Measurements from ENCODE around the gene YWHAE. TPM values are rescaled to one million over a fixed set of nuclear protein-coding genes. Genes with fewer than 3 reads are reported as not detected.

YWHAE gene
- total and polyA plus RNA-seq, 2 of the 4 experiments (the other 2 are of a cell fraction), result 358 to 774 TPM

DNA sequence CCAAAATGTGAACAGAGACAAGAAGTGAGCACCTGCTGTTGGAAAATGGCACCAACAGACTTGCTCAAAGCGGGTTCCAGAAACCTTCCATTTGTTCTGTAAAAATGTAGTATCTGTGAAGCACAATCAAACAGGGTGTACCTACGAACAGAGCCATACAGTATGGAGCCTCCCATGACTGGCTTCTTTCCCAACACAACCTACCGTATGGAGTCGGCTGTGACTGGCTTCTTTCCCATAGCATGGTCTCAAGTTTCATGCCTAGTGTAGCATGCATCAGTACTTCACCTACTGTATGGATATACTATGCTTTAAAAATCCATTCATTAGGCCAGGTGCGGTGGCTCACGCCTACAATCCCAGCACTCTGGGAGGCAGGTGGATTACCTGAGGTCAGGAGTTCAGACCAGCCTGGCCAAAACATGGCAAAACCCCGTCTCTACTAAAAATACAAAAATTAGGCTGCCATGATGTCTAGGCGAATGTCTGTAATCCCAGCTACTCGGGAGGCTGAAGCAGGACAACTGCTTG lies 26.2 kb downstream of the YWHAE start (continued):
- TF ChIP-seq, protein P1, sequence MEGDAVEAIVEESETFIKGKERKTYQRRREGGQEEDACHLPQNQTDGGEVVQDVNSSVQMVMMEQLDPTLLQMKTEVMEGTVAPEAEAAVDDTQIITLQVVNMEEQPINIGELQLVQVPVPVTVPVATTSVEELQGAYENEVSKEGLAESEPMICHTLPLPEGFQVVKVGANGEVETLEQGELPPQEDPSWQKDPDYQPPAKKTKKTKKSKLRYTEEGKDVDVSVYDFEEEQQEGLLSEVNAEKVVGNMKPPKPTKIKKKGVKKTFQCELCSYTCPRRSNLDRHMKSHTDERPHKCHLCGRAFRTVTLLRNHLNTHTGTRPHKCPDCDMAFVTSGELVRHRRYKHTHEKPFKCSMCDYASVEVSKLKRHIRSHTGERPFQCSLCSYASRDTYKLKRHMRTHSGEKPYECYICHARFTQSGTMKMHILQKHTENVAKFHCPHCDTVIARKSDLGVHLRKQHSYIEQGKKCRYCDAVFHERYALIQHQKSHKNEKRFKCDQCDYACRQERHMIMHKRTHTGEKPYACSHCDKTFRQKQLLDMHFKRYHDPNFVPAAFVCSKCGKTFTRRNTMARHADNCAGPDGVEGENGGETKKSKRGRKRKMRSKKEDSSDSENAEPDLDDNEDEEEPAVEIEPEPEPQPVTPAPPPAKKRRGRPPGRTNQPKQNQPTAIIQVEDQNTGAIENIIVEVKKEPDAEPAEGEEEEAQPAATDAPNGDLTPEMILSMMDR (conservative IDR thresholded peaks at IDR 0.05; ENCODE audit: low read depth, low read length), result no peak
- no peak for TF ChIP-seq RAD21 (IDR thresholded peaks at IDR 0.05; ENCODE audit: low read length)

DNA sequence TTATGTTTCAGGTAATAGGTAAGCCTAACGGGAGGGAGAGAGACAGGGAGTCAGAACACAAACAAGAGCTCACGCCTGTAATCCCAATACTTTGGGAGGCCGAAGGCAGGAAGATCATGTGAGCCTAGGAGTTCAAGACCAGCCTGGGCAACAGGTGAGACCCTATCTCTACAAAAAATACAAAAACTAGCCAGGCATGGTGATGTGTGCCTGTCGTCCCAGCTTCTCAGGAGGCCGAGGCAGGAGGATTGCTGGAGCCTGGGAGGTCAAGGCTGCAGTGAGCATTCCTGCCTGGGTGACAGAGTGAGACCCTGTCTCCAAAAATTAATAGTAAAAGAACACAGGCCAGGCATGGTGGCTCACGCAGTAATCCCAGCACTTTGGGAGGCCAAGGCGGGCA lies 27.4 kb downstream of the YWHAE start:
- Histone ChIP-seq H2BK120ac (ENCODE audit: low read depth, low read length) (no peak overlapping the region), H3K36me3 (ENCODE audit: control insufficient read depth, insufficient read depth, low read length) (peaks cover 14% of the 10 kb centered on the region), H2AFZ (replicated peaks; ENCODE audit: low read length, poor library complexity) (no peak overlapping the region), H3K4me2 (ENCODE audit: low read depth, low read length) (no peak overlapping the region), H4K91ac (ENCODE audit: insufficient read depth, low read depth, low read length) (no peak overlapping the region), H2BK20ac (ENCODE audit: low read depth, low read length) (no peak overlapping the region), H2AK9ac (replicated peaks; ENCODE audit: low read depth, low read length, poor library complexity) (no peak overlapping the region), H2BK5ac (ENCODE audit: low read depth, low read length, poor library complexity, severe bottlenecking) (no peak overlapping the region), H3K9ac (ENCODE audit: low read depth, low read length) (no peak overlapping the region), H2BK15ac (ENCODE audit: low read depth, low read length) (no peak overlapping the region), H3K79me1 (ENCODE audit: low read depth in 1 of 2, low read length in 2 of 2) (peaks cover 0 to 64% of the 10 kb centered on the region in 2 experiments; a peak in 2 of 4 replicates), H3K18ac (ENCODE audit: low read depth, low read length) (no peak overlapping the region), H3K27ac (ENCODE audit: insufficient read depth, low read length) (no peak overlapping the region), H3K4me3 (ENCODE audit: insufficient read depth, low read depth, low read length) (no peak overlapping the region), H3K23ac (ENCODE audit: low read depth, low read length) (no peak overlapping the region), H4K20me1 (ENCODE audit: insufficient read depth, low read length) (peaks cover 100% of the 10 kb centered on the region), H3K27me3 (ENCODE audit: control insufficient read depth, insufficient read depth, low read length) (no peaks in the 10 kb centered on the region), H3K4me1 (ENCODE audit: control insufficient read depth, insufficient read depth, low read length) (peaks cover 22% of the 10 kb centered on the region), H3K56ac (ENCODE audit: extremely low read depth, insufficient read depth, low read length) (no peak overlapping the region), H3K9me3 (ENCODE audit: control insufficient read depth, insufficient read depth, low read length) (no peaks in the 10 kb centered on the region), H3K9me1 (ENCODE audit: insufficient read depth, low read length) (peaks cover 33% of the 10 kb centered on the region), H2AK5ac (ENCODE audit: low read depth, low read length) (no peak overlapping the region), H4K5ac (ENCODE audit: low read depth, low read length) (no peak overlapping the region), H4K8ac (ENCODE audit: low read depth in 2 of 2, low read length in 2 of 2) (no peak overlapping the region), H3K4ac (ENCODE audit: low read depth, low read length) (no peak overlapping the region), H3K14ac (replicated peaks; ENCODE audit: low read depth, low read length) (no peak overlapping the region)
- dilution Hi-C loops (cut with HindIII; ENCODE audit: low sequenced_read_pairs, unreplicated experiment) (no loop called here), in situ Hi-C loops (cut with MboI; ENCODE audit: low sequenced_read_pairs) (no loop called here), intact Hi-C loops (cut with micrococcal nuclease) (no loop called here)
- ChIA-PET CTCF (no interaction called here), POLR2A (ENCODE audit: unreplicated experiment) (no interaction called here)
- no TSS peak for BruUV-seq (replicated peaks)
- WGBS, 2 experiments (ENCODE audit: extremely low coverage in 2 of 2, insufficient read length in 1 of 2), result 89% methylated on average over 2 of the region's 7 CpGs; no CpG with 5 or more reads in 1 of the 2 experiments
- no peak for DNase-seq
- no peak for ATAC-seq (ENCODE audit: low read depth)
- no peak for TF ChIP-seq RAD21 (IDR thresholded peaks at IDR 0.05; ENCODE audit: low read length)
- TF ChIP-seq MAZ (IDR thresholded peaks at IDR 0.05; ENCODE audit: borderline replicate concordance, low read depth, low read length), result no peak
- no peak for TF ChIP-seq CHD1 (IDR thresholded peaks at IDR 0.05; ENCODE audit: low read depth, low read length)
- TF ChIP-seq, protein P1 (conservative IDR thresholded peaks at IDR 0.05; ENCODE audit: low read depth, low read length), result no peak
- TF ChIP-seq NFE2L2 (IDR thresholded peaks at IDR 0.05; ENCODE audit: low read depth, low read length), result no peak
- no peak for TF ChIP-seq RCOR1 (IDR thresholded peaks at IDR 0.05; ENCODE audit: insufficient replicate concordance, low read length)
- TF ChIP-seq, protein P2, sequence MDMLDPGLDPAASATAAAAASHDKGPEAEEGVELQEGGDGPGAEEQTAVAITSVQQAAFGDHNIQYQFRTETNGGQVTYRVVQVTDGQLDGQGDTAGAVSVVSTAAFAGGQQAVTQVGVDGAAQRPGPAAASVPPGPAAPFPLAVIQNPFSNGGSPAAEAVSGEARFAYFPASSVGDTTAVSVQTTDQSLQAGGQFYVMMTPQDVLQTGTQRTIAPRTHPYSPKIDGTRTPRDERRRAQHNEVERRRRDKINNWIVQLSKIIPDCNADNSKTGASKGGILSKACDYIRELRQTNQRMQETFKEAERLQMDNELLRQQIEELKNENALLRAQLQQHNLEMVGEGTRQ (IDR thresholded peaks at IDR 0.05; ENCODE audit: low read depth, low read length), result no peak
- TF ChIP-seq BHLHE40 (IDR thresholded peaks at IDR 0.05; ENCODE audit: low read depth, low read length), result no peak
- no peak for TF ChIP-seq CEBPB (IDR thresholded peaks at IDR 0.05; ENCODE audit: low read depth, low read length)
- no peak for TF ChIP-seq MXI1 (IDR thresholded peaks at IDR 0.05; ENCODE audit: borderline replicate concordance, low read depth, low read length)
- no peak for TF ChIP-seq RFX5 (IDR thresholded peaks at IDR 0.05; ENCODE audit: low read depth, low read length)
- no peak for TF ChIP-seq FOS (IDR thresholded peaks at IDR 0.05; ENCODE audit: low read depth, low read length)
- TF ChIP-seq POLR2A (IDR thresholded peaks at IDR 0.05; ENCODE audit: low read depth, low read length), result no peak
